ENCODE data around the gene OR4D2. TPM values are rescaled to one million over a fixed set of nuclear protein-coding genes. Genes with fewer than 3 reads are reported as not detected.

OR4D2 gene
- polyA plus RNA-seq, 10 donors: not detected

- no peak for DNase-seq
These were observed 40.7 kb downstream of the OR4D2 start for GRCh38 chr17:58207451-58207850.

GRCh38 chr17:58208344-58208743, 41.6 kb downstream of the OR4D2 start:
- DNase-seq: no peak

- DNase-seq: no peak
These were observed 44.1 kb downstream of the OR4D2 start for GRCh38 chr17:58210922-58211321.

DNA sequence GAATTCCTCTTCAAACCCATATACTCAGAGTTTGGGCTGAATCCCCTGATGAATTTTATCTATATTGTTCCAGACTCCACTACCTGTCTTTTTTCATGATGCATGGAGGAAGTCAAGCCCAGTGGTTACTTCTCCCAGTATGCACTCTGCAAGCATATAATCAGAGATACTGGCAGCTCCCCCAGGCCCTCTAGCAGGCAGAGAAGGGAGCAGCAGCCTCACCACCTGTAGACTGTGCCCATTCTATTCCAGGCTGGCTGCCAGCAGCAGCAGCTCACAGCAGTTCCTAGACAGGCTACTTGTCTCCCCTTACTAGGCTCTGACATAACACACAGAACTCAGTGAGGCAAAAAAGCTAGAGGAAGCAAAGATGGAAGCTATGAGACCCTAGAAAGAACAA, 48.9 kb downstream of the OR4D2 start:
- DNase-seq: no peak

DNA sequence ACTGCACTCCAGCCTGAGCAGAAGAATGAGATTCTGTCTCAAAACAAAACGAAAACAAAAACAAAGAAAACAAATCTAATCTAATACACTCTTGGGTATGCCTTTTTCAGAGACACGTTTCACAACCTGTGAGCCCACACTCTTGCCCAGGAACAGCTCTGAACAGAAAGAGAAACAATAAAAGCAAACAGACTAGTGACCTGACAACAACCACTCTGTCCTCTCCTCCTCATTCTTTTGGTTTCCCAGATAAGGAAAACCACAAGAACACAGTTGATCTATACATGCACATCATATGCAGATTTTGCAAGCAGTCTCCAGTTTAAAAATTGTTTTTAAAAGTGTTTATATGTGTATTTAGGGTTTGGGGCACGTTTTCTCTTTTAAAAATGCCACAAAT, 51.0 kb downstream of the OR4D2 start:
- no peak for DNase-seq

GRCh38 chr17:58219007-58219788, 52.4 kb downstream of the OR4D2 start, which contains the start of gene MKS1:
Gene MKS1, minus strand, starts transcription at chr17:58219255. Its CDS starts 25 bp downstream, at chr17:58219230.
- peak; percentile 92 to 98 (median 96) for DNase-seq

DNA sequence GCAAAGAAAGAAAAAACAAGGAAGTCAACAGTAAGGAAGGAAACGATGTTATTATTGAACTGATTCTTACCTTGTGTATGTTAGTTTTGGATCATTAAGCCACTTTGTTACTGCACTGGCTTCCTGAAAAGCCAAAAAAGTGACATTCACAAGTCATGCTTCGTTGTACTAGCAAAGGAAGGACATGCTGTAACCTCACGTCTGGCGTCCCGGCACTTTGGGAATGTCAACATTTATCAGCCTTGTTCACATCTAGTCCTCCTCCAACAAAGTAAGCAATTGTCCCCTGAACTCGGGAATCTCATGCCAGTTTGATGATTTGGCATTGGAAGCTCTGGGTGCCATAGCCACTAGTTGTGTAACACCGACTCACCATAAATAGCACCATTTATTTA, 53.0 kb downstream of the OR4D2 start:
- peak in 1 of 3 donors; percentile 13 for DNase-seq

Other genes with a start within 250 kb of the OR4D2 start
- 10 to 100 TPM; 42.2 to 57.2 (median 47.8) TPM for gene CUEDC1, start 211.6 kb upstream of the OR4D2 start, polyA plus RNA-seq (ENCODE audit: insufficient read length in 10 of 10)
- gene VEZF1, start 178.7 kb upstream of the OR4D2 start, polyA plus RNA-seq (ENCODE audit: insufficient read length in 10 of 10): 10 to 100 TPM; 43.1 to 56.6 (median 51.5) TPM
- 100 to 1,000 TPM; 164 to 237 (median 177) TPM for gene SRSF1, start 159.7 kb upstream of the OR4D2 start, polyA plus RNA-seq (ENCODE audit: insufficient read length in 10 of 10)
- 10 to 100 TPM; 33.2 to 48.9 (median 41.1) TPM for gene DYNLL2, start 83.6 kb upstream of the OR4D2 start, polyA plus RNA-seq (ENCODE audit: insufficient read length in 10 of 10)
- under 1 TPM in 1 of 10 donors, not detected in 9; 0.09 TPM for gene OR4D1, start 18.6 kb upstream of the OR4D2 start, polyA plus RNA-seq (ENCODE audit: insufficient read length in 10 of 10)
- under 1 TPM; 0.15 to 0.75 (median 0.35) TPM for gene EPX, start 25.7 kb downstream of the OR4D2 start, polyA plus RNA-seq (ENCODE audit: insufficient read length in 10 of 10)
- gene MKS1, start 52.3 kb downstream of the OR4D2 start, polyA plus RNA-seq (ENCODE audit: insufficient read length in 10 of 10): 10 to 100 TPM; 11.5 to 26.1 (median 14.9) TPM
- gene LPO, start 71.6 kb downstream of the OR4D2 start, polyA plus RNA-seq (ENCODE audit: insufficient read length in 10 of 10): under 1 TPM in 9 of 10 donors, not detected in 1; 0.07 to 0.29 (median 0.17) TPM
- gene MPO, start 114.0 kb downstream of the OR4D2 start, polyA plus RNA-seq (ENCODE audit: insufficient read length in 10 of 10): 10 to 100 TPM in 3 of 10 donors, 1 to 10 TPM in 7; 4.1 to 17.8 (median 7.6) TPM
- gene TSPOAP1, start 161.8 kb downstream of the OR4D2 start, polyA plus RNA-seq (ENCODE audit: insufficient read length in 10 of 10): 1 to 10 TPM; 3.3 to 6.8 (median 4.3) TPM
- 10 to 100 TPM; 68.9 to 98.0 (median 82.9) TPM for gene SUPT4H1, start 185.2 kb downstream of the OR4D2 start, polyA plus RNA-seq (ENCODE audit: insufficient read length in 10 of 10)